Hepatic stellate cell (primary cell): ENCODE data around the gene KLK10.
A peak's percentile ranks its signal among the peaks of the same experiment; 100 is the strongest.

ENCODE experiments used
- DNase-seq: peaks from one replicate; pipeline ENCODE4 v3.0.0; 2011; ENCODE audit warnings: low spot score

Gene KLK10

DNA sequence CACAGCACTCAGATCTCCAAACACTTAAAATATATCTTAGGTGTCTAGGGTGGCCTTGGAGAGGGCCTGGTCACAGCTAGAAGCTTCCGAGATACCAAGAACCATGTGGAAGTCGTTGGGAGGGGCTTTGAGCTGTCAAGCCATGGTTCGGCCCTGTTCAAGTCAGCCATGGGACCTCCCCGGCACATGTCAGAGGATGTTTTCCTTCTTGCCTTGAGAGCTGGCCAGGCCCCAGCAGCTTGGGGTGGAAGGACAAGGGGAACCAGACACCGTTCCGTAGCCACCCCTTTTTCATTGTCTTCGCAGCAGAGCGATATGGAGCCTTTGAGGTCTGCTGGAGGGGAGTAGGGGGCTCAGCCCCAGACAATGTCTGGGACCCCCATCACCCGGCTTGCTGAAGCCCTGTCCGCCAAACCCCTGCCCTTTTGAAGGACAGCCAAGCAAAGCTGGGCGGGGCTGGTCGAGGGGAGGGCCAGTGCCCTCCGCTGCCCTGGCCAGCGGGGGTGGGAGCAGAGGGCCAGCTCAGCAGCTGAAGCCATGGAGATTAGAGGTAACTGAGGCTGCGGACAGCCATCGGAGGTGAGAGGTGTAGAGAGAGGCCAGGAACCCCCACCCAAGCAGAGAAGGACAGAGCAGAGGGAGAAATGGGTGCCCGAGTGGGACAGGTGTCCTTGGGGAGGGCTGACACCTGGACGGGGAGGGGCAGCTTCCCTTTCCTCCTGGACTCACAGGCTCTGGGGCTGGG, 6.5 kb upstream of the KLK10 start:
- DNase-seq, result no peak

GRCh38 chr19:51025401-51025800, 5.9 kb upstream of the KLK10 start:
- no peak for DNase-seq

DNA sequence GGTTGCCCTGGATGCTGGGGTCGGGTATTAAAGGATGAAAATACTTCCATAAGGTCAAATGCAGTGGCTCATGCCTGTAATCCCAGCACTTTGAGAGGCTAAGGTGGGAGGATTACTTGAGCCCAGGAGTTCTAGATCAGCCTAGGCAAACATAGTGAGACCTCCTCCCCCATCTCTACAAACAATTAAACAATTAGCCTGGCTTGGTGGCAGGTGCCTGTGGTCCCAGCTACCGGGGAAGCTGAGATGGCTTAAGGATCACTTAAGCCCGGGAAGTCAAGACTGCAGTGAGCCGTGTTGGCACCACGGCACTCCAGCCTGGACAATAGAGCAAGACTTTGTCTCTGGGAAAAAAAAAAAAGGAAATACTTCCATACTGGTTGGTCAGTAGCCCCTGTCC, 5.4 kb upstream of the KLK10 start:
- DNase-seq, result no peak

GRCh38 chr19:51023946-51024345, 4.4 kb upstream of the KLK10 start:
- DNase-seq, result no peak

GRCh38 chr19:51022526-51022925, 3.0 kb upstream of the KLK10 start:
- no peak for DNase-seq

DNA sequence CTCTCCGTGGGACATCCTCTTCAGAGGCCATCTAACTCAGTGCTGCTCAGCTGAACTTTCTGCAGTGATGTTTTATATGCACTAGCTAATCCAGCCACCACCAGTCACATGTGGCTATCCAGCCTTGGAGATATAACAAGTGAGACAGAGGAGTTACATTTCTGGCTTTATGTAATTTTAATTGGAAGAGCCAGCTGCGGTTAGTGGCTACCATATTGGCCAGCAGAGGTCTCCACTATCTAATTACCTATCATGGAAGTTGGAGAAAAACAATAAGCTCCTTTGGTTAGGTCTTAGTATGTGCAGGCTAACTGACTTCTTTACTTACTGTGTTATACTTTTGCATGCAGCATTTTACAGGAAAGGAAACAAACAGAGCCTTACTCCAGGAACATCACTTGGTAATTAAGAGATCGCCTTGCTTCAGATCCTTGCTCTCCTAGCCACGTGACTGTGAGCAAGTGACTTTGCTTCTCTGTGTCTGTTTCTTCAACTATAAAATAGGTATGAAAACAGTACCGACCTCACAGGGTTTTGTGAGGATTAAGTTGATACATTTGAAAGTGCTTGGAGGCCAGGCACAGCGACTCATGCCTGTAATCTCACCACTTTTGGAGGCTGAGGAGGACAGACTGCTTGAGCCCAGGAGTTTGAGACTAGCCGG, 1.6 kb upstream of the KLK10 start:
- DNase-seq, result peak; percentile 51

- DNase-seq, result no peak
Measured at GRCh38 chr19:51018745-51019543, 565 bp downstream of the KLK10 start.

DNA sequence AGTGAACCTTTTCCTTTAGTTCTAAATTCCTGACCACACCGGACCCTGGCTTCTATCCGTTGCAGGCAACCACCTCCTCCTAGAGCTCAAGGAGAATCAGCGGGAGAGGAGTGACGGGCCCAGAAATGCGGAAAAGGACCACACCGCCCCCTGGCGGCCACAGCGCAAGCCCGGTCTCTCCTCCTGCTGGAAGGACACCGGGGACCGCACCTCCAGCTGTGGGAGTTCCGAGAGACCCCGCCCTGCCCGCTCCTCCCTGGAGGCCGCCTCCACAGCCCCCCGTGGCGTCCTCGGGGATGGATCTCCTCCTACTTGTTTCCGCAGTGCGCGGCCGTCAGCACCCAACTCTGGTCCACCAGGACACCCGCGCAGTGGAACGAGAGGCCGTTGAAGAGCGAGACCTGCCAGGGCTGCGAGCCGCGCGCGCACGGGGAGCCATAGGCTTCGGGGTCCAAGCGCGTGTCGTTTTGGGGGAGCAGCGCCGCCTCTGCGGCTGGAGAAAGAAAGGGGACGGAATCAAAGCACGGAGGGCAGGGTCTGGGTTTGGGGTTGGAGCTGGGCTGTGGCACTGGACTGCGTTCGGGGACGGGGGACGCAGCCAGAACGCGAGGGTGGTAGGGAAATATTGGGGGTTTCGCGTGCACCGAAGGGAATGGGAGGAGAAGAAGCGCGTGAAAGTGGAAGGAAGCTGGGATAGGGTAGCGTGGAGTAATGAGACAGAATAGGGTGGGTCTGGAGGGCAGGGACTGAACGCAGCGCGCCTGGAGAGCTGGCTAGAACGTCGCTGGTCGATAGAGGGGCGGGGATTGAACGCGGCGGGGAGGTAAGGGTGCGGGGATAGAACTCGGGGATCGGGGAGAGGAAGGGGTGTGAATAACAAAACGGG, 2.5 kb downstream of the KLK10 start:
- DNase-seq, result peak; percentile 36

GRCh38 chr19:51015691-51016267, 3.7 kb downstream of the KLK10 start:
- no peak for DNase-seq

- no peak for DNase-seq
Measured at GRCh38 chr19:51014242-51014641, 5.3 kb downstream of the KLK10 start.

GRCh38 chr19:51012661-51013190, 6.8 kb downstream of the KLK10 start:
- no peak for DNase-seq

DNA sequence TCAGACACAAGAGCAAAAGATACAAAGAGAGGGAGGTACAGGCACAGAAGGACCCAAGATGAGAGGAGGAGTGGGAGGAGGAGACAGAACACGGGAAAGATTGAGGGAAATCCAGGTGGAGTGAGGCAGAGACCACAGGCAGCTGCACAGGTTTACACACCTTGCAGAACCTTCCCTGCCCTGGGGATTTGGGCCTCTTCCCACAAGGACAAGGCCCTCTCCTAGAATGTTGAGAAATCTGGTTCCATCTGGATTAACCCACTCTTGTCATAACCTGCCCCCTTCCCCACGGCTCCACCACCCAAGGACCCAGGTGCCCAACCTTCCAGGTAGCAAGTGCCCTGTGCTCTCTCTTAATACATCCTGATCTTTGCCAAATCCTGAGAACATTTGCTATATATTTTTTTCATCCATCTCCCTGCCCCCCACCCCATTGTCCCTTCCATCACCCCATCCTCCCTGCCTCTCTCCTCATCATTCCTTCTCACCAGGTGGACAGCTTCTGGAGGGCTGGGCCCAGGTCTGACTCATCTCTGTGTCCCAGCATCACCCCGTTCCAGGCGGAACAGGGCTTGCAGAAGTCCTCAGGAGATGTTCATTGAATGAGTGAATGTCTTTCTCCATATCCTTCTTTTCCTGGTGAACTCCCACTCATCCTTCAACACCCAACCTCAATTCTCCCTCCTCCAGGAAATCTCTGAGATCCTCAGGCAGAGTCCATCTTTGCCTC, 9.3 kb downstream of the KLK10 start:
- no peak for DNase-seq

- no peak for DNase-seq
Measured at GRCh38 chr19:51009061-51009891, 10.2 kb downstream of the KLK10 start.

DNA sequence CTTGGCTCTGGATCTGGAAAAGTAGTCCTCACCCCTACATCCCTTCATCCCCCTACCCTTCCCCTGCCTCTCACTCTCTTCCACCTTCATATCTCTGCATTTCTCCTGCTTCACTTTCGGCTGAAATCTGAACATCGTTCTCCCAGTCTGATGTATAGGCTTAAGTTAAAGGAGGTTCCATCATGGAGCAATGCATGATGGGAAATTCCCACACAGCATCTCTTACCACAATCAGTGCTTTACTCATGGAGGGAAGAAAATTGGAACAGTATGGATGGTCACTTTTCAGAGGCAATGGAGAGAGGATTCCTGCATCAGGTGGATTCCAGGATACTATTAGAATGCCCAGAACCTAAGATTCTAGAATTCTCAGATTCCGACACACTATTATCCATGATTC, 12.0 kb downstream of the KLK10 start:
- DNase-seq, result no peak

DNA sequence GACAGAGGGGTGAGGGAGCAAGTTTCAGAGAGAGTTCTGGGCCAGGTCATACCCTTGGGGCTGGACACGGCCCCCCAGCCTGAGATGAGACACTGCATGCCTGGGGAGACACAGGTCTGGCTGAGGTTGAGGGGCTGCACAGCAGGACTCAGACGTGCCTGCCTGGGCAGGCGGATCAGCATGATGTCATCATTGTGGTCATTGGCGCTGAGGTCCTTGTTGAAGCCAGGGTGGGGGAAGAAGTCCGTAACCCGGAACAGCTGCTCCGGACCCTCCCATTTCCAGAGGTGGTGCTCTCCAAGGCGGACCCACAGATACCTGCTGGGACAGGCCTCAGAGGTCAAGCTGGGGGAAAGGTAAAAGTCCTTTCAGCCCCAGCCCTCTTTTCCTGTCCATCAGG, 13.1 kb downstream of the KLK10 start:
- no peak for DNase-seq

GRCh38 chr19:51005248-51005647, 14.3 kb downstream of the KLK10 start:
- DNase-seq, result no peak

DNA sequence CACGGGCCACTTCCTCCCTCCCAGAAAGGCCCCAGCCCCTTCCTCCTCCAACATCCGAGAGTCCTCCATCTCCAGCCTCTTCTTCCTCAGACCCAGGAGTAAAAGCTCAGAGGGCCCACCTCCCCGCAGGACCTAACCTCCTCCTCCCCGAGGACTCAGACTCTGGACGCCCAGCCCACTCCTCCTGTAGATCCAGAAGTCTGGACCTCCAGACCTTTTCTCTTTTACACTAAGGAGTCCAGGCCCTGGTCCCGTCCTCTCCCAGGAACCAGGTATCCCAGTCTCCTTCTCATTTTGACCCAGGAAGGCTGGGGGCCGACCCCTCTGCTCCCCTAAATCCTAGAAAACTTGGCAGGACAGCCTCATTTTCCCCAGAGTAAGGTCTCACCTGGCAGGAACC, 16.2 kb downstream of the KLK10 start:
- DNase-seq, result no peak

DNA sequence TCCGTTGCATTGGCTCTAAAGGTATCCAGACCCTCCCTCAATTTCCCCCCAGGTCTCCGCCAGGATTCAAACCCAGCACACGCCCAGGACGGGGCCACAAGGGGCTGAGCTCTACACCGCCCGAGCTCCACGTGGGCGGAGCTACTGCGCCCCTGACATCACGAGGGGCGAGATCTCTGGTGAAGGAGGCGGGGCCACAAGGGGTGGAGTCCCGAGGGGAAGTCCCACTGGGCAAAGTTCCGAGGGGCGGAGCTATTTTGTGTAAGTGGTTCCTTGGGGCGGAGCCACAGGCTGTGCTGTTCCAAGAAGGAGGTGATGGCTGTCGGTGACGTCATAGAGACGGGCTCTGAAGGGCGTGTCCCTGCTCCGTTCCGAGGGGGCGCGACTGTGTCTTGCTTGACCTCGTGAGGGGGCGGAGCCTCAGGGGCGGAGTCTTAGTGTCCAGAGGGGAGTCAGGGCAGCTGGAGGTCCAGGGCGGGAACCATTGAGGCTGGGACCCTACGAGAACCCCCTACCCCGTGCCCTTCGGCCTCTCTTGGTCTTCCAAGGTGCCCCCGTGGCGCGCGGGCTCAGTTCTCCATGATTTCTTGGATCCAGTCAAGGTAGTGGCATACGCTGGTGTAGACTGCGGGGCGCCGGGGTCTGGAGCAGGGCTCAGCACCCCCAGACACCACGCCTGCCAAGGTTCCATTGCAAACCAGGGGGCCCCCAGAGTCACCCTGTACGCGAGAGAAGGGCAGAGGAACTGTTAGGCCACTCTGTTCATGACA, 16.8 kb downstream of the KLK10 start:
- no peak for DNase-seq

DNA sequence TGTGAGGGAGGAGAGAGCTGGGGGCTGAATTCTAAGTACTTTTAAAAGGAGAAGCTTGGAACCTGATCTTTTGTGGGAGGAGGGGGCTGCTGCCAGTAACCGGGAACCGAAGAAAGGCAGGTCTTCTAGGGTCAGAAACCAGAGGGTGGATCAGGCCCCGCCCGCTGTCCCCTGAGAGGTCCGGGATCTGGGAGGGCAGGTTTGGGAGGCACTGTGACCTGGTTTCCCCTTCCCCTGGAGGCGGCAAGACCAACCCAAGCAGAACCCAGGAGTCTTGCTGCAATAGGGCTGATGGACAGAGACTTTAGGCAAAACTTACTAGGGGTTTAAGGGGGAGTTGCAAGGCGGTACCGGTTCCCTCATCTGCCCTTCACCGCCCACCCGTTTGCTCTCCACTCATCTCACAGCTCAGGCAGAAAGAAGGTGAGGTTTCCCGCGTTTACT, 17.4 kb downstream of the KLK10 start:
- no peak for DNase-seq
